Thyroid gland (tissue), 4 donors: Measurements from ENCODE around the gene CD300A.

ENCODE experiments used
- POLR2A ChIP-seq, 2 donors: fragments of 450-650 bp; IDR thresholded peaks; one replicate each; pipeline ENCODE4 v1.6.1; 2017; ENCODE audit warnings: antibody characterized with exemption in 2 of 2, mild to moderate bottlenecking in 2 of 2, moderate library complexity in 1 of 2
- TF ChIP-seq, protein P1 (sequence below), 6 experiments: fragments of 200-600 bp in 3 of 6; fragments of 450-650 bp in 3 of 6; sonication (generic) in 3 of 6; IDR thresholded peaks; one replicate each; pipeline ENCODE4 v1.5.1; 2016 to 2019; ENCODE audit warnings: antibody characterized with exemption in 6 of 6, mild to moderate bottlenecking in 2 of 6, inconsistent platforms in 1 of 6, moderate library complexity in 1 of 6

DNA sequence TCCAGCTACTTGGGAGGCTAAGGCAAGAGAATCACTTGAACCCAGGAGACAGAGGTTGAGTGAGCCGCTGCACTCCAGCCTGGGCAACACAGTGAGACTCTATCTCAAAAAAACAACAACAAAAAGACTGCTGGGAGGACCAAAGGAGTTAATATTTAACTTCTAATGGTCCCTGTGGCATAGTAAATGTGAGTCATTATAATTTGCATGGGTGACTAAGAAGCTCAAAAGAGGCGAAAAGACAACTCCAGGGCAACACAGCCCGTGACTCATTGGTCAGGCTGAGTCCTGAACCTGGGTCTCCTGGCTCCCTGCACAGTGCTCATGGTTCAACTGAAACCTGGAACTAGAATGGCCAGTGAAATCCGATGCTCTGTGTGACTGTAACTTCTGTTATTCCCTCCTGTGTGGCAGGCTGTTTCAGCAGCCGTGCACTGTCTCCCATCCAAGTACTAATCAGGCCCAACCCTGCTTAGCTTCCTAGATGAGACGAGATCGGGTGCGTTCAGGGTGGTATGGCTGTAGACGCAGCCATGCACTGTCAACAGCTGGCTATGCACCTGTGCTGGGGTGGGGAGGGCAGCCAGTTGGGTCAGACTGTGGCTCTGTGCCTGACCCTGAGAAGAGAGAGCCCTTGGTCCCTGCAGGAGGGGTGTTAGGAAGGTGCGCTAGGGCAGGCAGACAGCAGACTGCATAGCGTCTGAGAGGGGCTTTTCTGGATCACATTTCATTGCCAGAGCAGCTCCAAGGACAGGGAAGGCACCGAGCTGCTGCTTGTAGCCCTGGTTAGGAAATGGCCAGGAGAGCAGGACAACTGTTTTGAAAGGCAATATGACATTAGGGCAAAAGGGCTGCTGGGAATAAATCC, 49.0 kb upstream of the CD300A start:
- TF ChIP-seq, protein P1, sequence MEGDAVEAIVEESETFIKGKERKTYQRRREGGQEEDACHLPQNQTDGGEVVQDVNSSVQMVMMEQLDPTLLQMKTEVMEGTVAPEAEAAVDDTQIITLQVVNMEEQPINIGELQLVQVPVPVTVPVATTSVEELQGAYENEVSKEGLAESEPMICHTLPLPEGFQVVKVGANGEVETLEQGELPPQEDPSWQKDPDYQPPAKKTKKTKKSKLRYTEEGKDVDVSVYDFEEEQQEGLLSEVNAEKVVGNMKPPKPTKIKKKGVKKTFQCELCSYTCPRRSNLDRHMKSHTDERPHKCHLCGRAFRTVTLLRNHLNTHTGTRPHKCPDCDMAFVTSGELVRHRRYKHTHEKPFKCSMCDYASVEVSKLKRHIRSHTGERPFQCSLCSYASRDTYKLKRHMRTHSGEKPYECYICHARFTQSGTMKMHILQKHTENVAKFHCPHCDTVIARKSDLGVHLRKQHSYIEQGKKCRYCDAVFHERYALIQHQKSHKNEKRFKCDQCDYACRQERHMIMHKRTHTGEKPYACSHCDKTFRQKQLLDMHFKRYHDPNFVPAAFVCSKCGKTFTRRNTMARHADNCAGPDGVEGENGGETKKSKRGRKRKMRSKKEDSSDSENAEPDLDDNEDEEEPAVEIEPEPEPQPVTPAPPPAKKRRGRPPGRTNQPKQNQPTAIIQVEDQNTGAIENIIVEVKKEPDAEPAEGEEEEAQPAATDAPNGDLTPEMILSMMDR (IDR thresholded peaks at IDR 0.05), result no peak
- TF ChIP-seq POLR2A (IDR thresholded peaks at IDR 0.05), result no peak
